PC-9 (cell line): Measurements from ENCODE around the gene TBATA.

Experiments
- CTCF ChIP-seq: fragments of 200-600 bp; sonication (generic); conservative IDR thresholded peaks from 2 replicates; pipeline ENCODE4 v1.6.1; 2017; ENCODE audit warnings: mixed run types, antibody characterized with exemption, mild to moderate bottlenecking, moderate library complexity
- EZH2 ChIP-seq: fragments of 200-600 bp; sonication (generic); IDR thresholded peaks from 2 replicates; pipeline ENCODE4 v1.8.0; 2017; ENCODE audit warnings: antibody characterized with exemption, low read depth

GRCh38 chr10:70784471-70784870 lies 706 bp downstream of the TBATA start:
- TF ChIP-seq CTCF (no peak), EZH2 (no peak)
